Activated T-cell treated with anti-CD3 and anti-CD28 coated beads, Interleukin-2, amount 50 U/mL, for 24 hours (primary cell): ENCODE measurements around the gene MIB2.
"Not testable (repeated sequence)": the region's sequence is repeated elsewhere in the genome, so short reads cannot be mapped to it uniquely, and the experiment has no call there.

Source experiments
- DNase-seq: peaks from one replicate; pipeline ENCODE4 v3.0.0-alpha.2; 2020
- H3K27ac Mint-ChIP-seq: 2 replicates; pipeline ENCODE4 v1.8.0; 2020; ENCODE audit warnings: mild to moderate bottlenecking, mixed read lengths
- H3K27me3 Mint-ChIP-seq: 2 replicates; pipeline ENCODE4 v1.8.0; 2020; ENCODE audit warnings: mixed read lengths
- H3K36me3 Mint-ChIP-seq: 2 replicates; pipeline ENCODE4 v1.8.0; 2020; ENCODE audit warnings: low read depth, mixed read lengths
- H3K4me1 Mint-ChIP-seq: 2 replicates; pipeline ENCODE4 v1.8.0; 2020; ENCODE audit warnings: low read depth, mixed read lengths
- H3K4me3 Mint-ChIP-seq: 2 replicates; pipeline ENCODE4 v1.8.0; 2020; ENCODE audit warnings: mild to moderate bottlenecking, moderate library complexity, mixed read lengths
- H3K9me3 Mint-ChIP-seq: 2 replicates; pipeline ENCODE4 v1.8.0; 2020; ENCODE audit warnings: mixed read lengths

Gene MIB2

DNA sequence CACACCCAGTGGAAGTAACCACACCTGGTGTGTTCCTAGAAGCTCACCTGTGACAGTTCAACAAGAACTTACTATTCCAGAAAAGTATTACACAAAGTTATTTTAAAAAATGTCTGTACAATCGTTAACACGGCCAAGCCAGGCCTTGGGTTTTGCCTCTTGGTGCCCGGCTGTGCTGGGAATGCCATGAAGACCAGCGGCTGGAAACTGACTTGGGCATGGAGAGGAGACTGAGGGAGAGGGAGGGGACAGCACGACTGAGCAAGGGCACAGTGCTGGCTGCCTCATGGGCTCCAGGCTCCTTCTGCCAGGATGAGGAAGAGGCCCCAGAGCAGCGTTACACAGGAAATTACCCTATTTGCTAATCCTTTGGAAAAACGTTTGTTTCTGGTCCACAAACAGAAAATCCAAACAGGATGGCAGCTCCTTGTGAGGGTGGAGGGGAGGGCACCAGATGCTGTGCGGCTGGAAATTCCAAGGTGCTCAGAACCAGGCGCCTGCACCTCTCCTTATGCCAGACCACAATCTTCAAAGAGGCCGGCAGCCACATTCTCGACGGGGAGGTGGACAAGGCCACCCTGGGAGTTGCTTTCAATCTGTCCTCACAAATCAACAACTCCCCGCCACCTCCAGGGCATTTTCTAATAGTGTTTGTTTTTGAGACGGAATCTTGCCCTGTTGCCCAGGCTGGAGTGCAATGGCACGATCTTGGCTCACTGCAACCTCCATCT, 47.7 kb downstream of the MIB2 start:
- not testable (repeated sequence) for H3K27me3 Mint-ChIP-seq, H3K4me1 Mint-ChIP-seq, H3K4me3 Mint-ChIP-seq, DNase-seq, H3K9me3 Mint-ChIP-seq, H3K27ac Mint-ChIP-seq
- H3K36me3 Mint-ChIP-seq = peaks cover 24% of the 10 kb centered on the region

DNA sequence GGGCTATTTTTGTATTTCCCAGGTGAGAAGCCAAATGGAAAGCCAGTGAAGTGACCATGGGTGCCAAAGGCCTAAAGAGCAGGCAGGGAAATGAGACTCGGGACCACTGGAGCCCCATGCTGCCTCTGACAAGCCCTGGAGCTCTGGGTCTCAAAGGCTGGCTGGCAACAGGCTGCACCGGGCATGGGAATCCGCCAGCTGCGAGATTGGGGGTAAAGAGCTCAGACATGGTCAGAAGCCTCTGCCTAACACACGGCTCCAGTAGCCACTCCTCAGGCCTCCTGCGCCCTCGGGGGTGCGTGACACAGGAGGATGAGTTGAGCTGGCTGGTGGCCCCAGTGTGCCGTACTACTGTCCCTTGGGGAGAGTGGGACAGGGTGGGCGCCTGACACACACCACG, 49.0 kb downstream of the MIB2 start:
- not testable (repeated sequence) for H3K27ac Mint-ChIP-seq, H3K9me3 Mint-ChIP-seq

DNA sequence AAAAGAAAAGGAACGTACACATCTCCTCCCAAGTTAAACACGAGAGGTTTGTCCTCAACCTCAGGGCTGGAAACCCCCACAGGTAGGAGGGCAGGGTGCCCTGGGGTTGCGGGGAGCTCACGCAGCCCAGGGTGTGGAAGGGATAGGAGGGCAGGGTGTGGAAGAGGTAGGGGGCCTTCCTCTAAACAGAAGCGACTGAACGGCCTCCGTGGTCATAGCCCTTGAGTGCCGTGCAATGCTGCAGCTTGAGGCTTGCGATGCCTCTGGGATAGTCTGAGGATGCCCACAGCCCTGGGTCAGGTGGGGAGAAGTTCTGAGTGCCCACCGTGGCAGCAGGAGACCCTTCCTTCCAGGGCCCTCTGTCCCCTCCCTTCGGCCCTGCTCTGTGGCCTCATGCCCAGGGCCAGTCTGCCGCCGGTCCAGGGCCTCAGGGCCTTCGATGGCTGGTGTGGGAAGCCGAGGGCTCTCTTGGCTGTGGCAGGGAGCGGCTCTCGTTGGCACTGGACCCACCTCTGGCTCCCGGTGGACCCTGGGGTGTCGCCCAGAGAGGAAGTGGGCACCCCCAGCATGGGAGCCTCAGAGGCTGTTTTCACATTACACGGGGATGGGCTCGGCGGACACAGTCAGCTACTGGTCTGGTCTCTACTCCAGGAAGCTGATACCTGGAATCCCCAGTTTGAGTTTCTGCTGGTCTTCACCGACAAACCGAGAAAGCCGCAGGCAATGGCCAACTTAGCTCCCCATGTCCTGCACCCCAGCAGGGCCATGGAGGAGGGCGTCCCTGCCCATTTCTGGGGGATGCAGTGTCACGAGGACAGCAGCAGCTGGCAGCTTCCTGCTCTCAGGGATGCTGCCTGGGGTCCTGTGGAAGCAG, 49.9 kb downstream of the MIB2 start:
- Mint-ChIP-seq H3K27ac (peak overlapping the region; percentile 29), H3K36me3 (peaks cover 37% of the 10 kb centered on the region), H3K9me3 (no peaks in the 10 kb centered on the region), H3K4me3 (no peak overlapping the region), H3K27me3 (no peaks in the 10 kb centered on the region), H3K4me1 (no peaks in the 10 kb centered on the region)
- no peak for DNase-seq

More for the DNA sequence above, 49.0 kb downstream of the MIB2 start:
- DNase-seq, H3K4me3 Mint-ChIP-seq, H3K4me1 Mint-ChIP-seq, H3K27me3 Mint-ChIP-seq: not testable (repeated sequence)
- peaks cover 29% of the 10 kb centered on the region for H3K36me3 Mint-ChIP-seq

DNA sequence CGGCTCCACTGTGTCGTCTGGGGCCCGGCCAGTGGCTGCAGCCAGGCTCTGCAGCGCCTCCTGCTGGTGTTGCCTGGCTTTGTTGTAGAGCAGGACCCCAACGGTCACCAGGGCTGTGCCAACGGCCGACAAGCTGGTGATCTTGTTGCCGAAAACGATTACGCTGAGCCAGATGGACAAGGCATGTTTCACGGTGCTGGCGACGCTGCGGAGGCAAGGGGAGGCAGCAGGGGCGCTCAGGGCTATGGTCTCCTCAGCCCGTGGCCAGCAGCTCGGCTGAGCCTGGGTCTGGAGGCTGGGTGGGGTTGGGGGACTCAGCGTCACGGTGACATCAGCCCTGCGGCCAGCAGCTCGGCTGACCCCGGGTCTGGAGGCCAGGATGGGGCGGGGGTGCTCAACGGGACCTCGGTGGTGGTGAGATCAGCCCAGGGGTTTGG, 50.5 kb downstream of the MIB2 start:
- Mint-ChIP-seq H3K27me3 (no peaks in the 10 kb centered on the region), H3K4me3 (no peak overlapping the region), H3K36me3 (peaks cover 43% of the 10 kb centered on the region), H3K27ac (no peak overlapping the region), H3K9me3 (no peaks in the 10 kb centered on the region), H3K4me1 (no peaks in the 10 kb centered on the region)
- DNase-seq = peak; percentile 49

DNA sequence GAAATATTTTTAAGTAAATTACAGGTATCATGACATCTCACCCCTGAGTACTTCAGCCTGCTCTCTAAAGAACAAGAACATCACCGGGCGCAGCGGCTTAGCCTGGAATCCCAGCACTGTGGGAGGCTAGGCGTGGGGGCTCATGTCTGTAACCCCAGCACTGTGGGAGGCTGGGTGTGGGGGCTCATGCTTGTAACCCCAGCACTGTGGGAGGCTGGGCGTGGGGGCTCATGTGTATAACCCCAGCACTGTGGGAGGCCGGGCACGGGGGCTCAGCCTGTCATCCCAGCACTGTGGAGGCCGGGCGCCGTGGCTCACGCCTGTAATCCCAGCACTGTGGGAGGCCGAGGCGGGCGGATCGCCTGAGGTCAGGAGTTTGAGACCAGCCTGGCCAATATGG, 51.2 kb downstream of the MIB2 start:
- H3K9me3 Mint-ChIP-seq = no peaks in the 10 kb centered on the region
- no peak for DNase-seq
- peak overlapping the region; percentile 29 for H3K27ac Mint-ChIP-seq
- H3K27me3 Mint-ChIP-seq = no peaks in the 10 kb centered on the region
- H3K4me1 Mint-ChIP-seq = no peaks in the 10 kb centered on the region
- peaks cover 50% of the 10 kb centered on the region for H3K36me3 Mint-ChIP-seq
- no peak overlapping the region for H3K4me3 Mint-ChIP-seq

DNA sequence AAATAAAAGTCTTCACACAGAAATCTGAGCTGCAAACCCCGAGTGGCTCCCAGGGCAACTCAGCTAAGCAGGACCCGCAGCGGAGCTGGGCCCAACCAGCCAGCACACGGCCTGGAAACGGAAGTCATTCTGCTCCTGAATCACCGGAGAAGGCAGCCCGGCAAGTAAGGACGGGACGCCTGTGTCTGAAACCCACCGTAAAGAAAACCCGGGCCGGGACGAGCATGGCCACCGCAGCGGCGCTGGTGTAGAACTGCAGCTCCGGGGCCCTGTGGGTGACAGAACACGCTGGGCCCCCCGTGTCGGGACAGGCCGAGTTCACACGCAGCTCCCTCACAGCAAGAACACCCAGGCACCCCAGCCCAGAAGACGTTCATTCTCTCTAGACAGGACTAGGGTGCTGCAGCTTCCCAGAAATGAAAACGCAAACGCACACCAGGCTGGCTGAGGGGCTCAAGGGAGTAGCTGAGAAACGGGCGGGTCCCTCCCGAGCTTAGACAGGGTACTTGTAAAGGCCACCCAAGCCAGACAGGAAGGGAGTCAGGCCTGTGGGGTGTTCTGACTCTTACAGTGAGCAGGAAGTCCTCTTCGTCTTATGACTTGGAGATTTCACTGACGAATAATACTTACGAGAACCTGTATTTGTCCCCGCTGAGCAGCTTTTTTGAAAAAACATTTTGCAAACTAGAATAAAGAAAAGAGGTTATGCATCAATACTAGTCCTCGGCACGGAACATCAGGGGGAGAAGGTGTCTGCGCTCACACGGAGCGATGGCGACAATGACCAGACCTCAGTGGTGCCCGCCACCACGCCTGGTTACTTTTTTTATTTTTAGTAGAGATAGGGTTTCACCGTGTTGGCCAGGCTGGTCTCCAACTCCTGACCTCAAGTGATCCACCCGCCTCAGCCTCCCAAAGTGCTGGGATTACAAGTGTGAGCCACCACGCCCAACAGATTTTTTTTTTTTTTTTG, 54.5 kb downstream of the MIB2 start:
- no peaks in the 10 kb centered on the region for H3K27me3 Mint-ChIP-seq
- no peak overlapping the region for H3K27ac Mint-ChIP-seq
- peaks cover 4% of the 10 kb centered on the region for H3K4me1 Mint-ChIP-seq
- no peak overlapping the region for H3K4me3 Mint-ChIP-seq
- H3K9me3 Mint-ChIP-seq = no peaks in the 10 kb centered on the region
- DNase-seq = no peak
- peaks cover 71% of the 10 kb centered on the region for H3K36me3 Mint-ChIP-seq

DNA sequence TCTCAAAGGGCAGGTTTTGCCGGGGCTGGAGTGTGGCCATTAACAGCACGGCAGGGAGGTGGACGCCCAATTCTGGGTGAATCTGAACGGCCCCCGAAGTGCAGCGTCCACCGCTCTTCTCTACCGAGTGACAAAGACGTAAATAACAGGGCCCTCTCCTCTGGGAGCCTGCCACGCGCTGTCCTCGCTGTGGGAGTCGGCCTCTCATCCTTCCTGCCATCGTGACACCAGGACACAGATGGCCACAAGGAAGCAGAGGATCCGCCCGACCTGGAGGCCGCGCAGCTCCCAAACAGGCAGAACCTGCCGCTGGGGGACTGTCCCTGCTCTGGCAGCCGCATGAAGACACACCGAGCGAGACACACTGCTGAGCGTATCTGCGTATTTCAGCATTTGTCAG, 55.6 kb downstream of the MIB2 start:
- H3K27me3 Mint-ChIP-seq = no peaks in the 10 kb centered on the region
- H3K27ac Mint-ChIP-seq = no peak overlapping the region
- no peak for DNase-seq
- peaks cover 4% of the 10 kb centered on the region for H3K4me1 Mint-ChIP-seq
- H3K9me3 Mint-ChIP-seq = no peaks in the 10 kb centered on the region
- H3K4me3 Mint-ChIP-seq = no peak overlapping the region
- H3K36me3 Mint-ChIP-seq = peaks cover 64% of the 10 kb centered on the region

DNA sequence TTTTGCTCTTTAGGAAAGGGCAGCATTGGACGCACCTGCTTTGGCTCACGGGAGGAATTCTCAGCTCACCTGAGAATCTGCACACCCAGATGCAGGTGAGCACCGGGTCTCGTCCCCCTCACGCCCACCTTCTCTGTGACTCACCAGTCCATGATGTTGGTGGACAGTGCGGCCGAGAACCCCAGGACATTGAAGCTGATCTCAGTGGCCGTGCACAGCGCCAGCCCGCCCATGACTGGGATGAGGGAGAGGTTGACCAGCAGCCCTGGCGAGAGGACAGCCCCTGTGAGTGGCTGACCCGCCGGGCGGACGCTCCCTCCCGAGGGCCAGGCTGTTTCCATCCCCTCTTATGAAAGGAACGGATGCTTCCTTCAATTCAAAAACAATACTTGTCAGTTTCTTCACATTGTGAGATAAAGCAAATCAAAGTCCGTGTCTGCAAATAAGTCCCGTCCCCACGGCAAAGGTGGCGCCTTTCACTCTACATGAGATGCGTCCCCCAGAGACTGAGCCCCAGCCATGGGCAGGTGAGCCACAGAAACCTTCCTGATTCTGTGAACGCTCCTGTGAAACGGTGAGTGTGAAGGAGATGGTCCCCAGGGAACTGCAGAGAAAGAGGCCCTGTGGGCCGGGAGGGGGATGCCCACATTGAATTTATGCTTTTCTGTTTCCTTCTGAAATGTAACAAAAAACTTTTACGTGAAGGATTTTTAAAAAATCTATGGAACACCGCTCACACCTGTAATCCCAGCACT, 56.2 kb downstream of the MIB2 start:
- H3K27ac Mint-ChIP-seq = no peak overlapping the region
- no peak for DNase-seq
- H3K4me3 Mint-ChIP-seq = no peak overlapping the region
- H3K9me3 Mint-ChIP-seq = no peaks in the 10 kb centered on the region
- H3K36me3 Mint-ChIP-seq = peaks cover 57% of the 10 kb centered on the region
- peaks cover 4% of the 10 kb centered on the region for H3K4me1 Mint-ChIP-seq
- H3K27me3 Mint-ChIP-seq = no peaks in the 10 kb centered on the region

DNA sequence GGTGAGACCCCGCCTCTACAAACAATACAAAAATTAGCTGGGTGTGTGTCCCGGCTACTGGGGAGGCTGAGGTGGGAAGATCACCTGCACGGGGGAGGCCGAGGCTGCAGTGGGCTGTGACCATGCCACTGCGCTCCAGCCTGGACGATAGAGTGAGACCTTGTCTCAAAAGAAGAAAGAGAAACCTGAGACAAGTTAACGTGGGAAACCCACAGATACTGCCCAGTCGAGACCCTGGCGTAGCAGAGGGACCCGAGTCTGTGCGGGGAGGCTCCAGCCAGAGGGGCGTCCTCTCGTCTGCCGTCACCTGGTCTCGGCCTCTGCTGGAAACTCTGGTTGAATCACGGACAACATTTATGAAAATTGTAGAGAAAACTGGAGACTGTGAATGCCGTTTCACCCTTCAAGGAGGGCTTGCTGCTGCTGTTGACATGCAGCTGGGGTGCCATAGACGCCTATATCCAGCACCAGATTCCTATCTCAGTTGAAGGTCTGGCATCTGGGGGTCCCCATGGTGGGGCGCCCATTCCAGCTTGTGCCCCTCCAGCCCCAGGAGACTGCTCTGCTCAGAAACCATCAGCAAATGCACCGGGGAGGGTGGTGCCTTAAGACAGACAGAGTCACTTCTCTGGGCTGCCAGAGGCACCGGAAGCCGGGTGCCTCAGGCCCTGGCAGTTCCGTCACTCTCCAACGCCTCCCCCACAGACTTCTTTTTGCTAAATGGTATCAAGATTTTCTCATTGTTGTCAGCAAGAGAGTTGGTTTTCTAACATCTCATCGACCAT, 57.1 kb downstream of the MIB2 start:
- peaks cover 7% of the 10 kb centered on the region for H3K4me1 Mint-ChIP-seq
- no peaks in the 10 kb centered on the region for H3K9me3 Mint-ChIP-seq
- H3K27ac Mint-ChIP-seq = no peak overlapping the region
- DNase-seq = no peak
- H3K4me3 Mint-ChIP-seq = no peak overlapping the region
- H3K27me3 Mint-ChIP-seq = no peaks in the 10 kb centered on the region
- H3K36me3 Mint-ChIP-seq = peaks cover 55% of the 10 kb centered on the region

DNA sequence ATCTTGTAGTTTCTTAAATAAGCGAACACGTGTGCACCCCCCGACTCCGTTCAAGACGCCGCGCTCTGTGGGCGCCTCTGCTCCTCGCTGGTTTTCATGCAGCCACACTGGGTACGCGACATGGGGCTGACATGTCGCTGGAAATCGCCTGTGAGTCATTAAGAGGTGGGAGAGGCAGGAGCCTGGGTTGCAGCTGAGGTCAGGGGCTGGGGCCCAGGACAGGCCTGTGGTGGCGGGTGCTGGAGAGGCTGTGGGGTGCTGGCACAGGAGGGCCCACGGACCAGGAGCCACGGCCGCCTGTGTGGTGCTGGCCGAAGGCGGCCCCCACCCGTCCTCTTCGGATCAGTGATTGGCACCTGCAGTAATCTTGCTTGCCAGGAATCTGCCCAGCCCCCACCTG, 59.5 kb downstream of the MIB2 start:
- Mint-ChIP-seq H3K4me1 (peaks cover 27% of the 10 kb centered on the region), H3K36me3 (peaks cover 38% of the 10 kb centered on the region), H3K27ac (peak overlapping the region; percentile 73)
- not testable (repeated sequence) for H3K9me3 Mint-ChIP-seq, H3K27me3 Mint-ChIP-seq, DNase-seq, H3K4me3 Mint-ChIP-seq

DNA sequence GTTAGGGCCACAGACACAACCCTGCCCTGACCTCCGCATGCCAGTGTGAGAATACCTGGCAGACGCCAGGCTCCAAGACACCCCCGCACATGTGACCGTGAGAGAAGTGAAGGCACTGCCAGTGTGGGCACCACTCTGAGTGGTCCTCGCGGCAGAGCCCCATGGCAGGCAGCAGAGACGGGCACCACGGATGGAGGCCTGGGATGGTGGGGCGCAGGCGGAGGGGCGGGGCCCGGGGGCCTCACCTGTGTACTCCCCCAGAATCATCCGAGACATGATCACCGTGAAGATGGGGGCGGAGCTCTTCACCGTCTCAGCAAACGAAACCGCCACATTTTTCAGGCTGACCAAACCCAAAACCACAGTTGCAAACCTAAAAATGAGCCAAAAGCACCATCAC, 59.9 kb downstream of the MIB2 start:
- not testable (repeated sequence) for H3K27ac Mint-ChIP-seq, DNase-seq, H3K27me3 Mint-ChIP-seq, H3K4me3 Mint-ChIP-seq, H3K9me3 Mint-ChIP-seq
- H3K4me1 Mint-ChIP-seq = peaks cover 27% of the 10 kb centered on the region
- H3K36me3 Mint-ChIP-seq = peaks cover 34% of the 10 kb centered on the region

DNA sequence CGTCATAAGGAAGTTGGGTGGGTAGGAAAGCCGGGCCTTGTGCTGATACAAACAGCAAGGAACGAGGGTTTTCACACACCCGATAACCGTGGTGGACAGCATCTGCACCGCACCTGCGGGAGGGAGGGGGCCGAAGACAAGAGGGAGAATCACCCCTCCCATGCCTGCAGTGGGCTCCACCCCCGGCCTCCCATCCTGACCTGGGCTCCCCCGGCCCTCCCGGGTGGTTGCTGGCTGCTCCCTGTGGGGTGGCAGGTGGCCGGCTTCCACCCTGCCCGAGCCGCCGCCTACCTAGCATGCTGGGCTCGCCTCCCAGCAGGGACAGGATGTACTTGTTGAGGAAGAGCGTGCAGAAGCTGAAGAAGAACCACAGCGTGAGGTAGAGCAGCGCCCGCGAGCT, 60.8 kb downstream of the MIB2 start:
- H3K4me1 Mint-ChIP-seq = peaks cover 27% of the 10 kb centered on the region
- H3K9me3 Mint-ChIP-seq, H3K27me3 Mint-ChIP-seq, DNase-seq, H3K4me3 Mint-ChIP-seq, H3K27ac Mint-ChIP-seq: not testable (repeated sequence)
- peaks cover 27% of the 10 kb centered on the region for H3K36me3 Mint-ChIP-seq
